OCI-LY3 (cell line): Measurements from ENCODE around the gene IFFO2.

ENCODE experiments used
- CTCF ChIP-seq: fragments of 200-600, 300-600 bp; sonication (generic); IDR thresholded peaks from 2 replicates; pipeline ENCODE4 v1.5.1; 2014; ENCODE audit warnings: antibody characterized with exemption, low read length, low read depth
- EZH2phosphoT487 ChIP-seq: fragments of 200-600 bp; shearing (Covaris generic); IDR thresholded peaks from 2 replicates; pipeline ENCODE4 v1.6.1; 2018; ENCODE audit warnings: antibody characterized with exemption, mixed run types, low read depth

- TF ChIP-seq CTCF (no peak), EZH2phosphoT487 (no peak)
Observed at GRCh38 chr1:18999359-18999758, 42.9 kb upstream of the IFFO2 start.
